Measurements from ENCODE around the gene TAF1. TPM values are rescaled to one million over a fixed set of nuclear protein-coding genes. Genes with fewer than 3 reads are reported as not detected.

The TAF1 gene
- total and polyA plus RNA-seq, 9 of the 15 experiments (the other 6 are each of a cell fraction or from before 2014, with no cell fraction given) = 6.4 to 45.1 (median 38.1) TPM

DNA sequence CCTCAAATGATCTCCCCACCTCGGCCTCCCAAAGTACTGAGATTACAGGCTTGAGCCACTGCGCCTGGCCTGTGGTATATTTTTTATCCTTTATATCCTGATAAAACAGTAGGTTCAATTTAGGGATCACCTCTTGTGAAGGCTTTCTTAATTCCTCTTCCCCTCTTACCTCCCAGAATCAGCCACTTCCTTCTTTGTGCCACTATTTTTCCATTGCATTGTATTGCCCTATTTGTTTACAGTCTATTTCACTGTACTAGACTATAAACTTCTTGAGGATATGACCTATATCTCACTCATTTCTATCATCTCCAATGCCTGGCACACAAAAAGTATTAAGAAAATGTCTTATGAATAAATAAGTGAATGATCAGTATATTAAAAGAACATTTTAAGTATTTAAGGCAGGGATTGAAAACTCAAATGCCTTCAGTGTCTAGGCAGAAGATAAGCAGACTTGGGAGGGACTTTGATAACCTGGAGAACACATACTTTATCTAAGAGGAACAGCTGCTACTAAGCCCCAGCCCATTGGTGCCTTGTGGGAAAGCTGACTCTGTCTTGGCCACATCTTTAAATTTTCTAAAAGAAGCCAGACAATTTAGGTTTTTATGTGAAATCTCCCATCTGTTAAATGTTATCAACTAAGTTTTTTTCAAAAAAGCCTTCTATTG, 84.4 kb downstream of the TAF1 start (continued):
- TF ChIP-seq, protein P1, sequence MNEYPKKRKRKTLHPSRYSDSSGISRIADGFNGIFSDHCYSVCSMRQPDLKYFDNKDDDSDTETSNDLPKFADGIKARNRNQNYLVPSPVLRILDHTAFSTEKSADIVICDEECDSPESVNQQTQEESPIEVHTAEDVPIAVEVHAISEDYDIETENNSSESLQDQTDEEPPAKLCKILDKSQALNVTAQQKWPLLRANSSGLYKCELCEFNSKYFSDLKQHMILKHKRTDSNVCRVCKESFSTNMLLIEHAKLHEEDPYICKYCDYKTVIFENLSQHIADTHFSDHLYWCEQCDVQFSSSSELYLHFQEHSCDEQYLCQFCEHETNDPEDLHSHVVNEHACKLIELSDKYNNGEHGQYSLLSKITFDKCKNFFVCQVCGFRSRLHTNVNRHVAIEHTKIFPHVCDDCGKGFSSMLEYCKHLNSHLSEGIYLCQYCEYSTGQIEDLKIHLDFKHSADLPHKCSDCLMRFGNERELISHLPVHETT (CRISPR knock-in tag; conservative IDR thresholded peaks at IDR 0.05 in 1 of 2, IDR thresholded peaks at IDR 0.05 in 1 of 2) = peak in 1 of 2 experiments; percentile 50; a peak in 1 of 4 replicates
- no peak for TF ChIP-seq TFAM (CRISPR knock-in tag; conservative IDR thresholded peaks at IDR 0.05)
- TF ChIP-seq ZNF239 (CRISPR knock-in tag; IDR thresholded peaks at IDR 0.05) = no peak
- TF ChIP-seq FOSL1 (tag; conservative IDR thresholded peaks at IDR 0.05) = peak; percentile 57
- TF ChIP-seq CREBBP (IDR thresholded peaks at IDR 0.05; ENCODE audit: low read depth, low read length) = no peak
- no peak for TF ChIP-seq BMI1 (IDR thresholded peaks at IDR 0.05; ENCODE audit: low read length)
- no peak for TF ChIP-seq NRF1 (conservative IDR thresholded peaks at IDR 0.05 in 1 of 2, IDR thresholded peaks at IDR 0.05 in 1 of 2)
- TF ChIP-seq, protein P2, sequence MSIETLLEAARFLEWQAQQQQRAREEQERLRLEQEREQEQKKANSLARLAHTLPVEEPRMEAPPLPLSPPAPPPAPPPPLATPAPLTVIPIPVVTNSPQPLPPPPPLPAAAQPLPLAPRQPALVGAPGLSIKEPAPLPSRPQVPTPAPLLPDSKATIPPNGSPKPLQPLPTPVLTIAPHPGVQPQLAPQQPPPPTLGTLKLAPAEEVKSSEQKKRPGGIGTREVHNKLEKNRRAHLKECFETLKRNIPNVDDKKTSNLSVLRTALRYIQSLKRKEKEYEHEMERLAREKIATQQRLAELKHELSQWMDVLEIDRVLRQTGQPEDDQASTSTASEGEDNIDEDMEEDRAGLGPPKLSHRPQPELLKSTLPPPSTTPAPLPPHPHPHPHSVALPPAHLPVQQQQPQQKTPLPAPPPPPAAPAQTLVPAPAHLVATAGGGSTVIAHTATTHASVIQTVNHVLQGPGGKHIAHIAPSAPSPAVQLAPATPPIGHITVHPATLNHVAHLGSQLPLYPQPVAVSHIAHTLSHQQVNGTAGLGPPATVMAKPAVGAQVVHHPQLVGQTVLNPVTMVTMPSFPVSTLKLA (conservative IDR thresholded peaks at IDR 0.05) = peak in 1 of 2 experiments; percentile 35; a peak in 2 of 4 replicates
- no peak for TF ChIP-seq ATF4 (CRISPR knock-in tag; IDR thresholded peaks at IDR 0.05)
- no peak for TF ChIP-seq NFYB (IDR thresholded peaks at IDR 0.05; ENCODE audit: extremely low read depth, insufficient read length)
- TF ChIP-seq, protein P3, sequence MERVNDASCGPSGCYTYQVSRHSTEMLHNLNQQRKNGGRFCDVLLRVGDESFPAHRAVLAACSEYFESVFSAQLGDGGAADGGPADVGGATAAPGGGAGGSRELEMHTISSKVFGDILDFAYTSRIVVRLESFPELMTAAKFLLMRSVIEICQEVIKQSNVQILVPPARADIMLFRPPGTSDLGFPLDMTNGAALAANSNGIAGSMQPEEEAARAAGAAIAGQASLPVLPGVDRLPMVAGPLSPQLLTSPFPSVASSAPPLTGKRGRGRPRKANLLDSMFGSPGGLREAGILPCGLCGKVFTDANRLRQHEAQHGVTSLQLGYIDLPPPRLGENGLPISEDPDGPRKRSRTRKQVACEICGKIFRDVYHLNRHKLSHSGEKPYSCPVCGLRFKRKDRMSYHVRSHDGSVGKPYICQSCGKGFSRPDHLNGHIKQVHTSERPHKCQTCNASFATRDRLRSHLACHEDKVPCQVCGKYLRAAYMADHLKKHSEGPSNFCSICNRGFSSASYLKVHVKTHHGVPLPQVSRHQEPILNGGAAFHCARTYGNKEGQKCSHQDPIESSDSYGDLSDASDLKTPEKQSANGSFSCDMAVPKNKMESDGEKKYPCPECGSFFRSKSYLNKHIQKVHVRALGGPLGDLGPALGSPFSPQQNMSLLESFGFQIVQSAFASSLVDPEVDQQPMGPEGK (CRISPR knock-in tag; IDR thresholded peaks at IDR 0.05; ENCODE audit: borderline replicate concordance) = no peak
- TF ChIP-seq SNIP1 (IDR thresholded peaks at IDR 0.05; ENCODE audit: low read depth) = no peak
- no peak for TF ChIP-seq ZNF212 (CRISPR knock-in tag; IDR thresholded peaks at IDR 0.05)
- TF ChIP-seq IFI16 (CRISPR knock-in tag; IDR thresholded peaks at IDR 0.05) = no peak
- no peak for TF ChIP-seq POLR2G (IDR thresholded peaks at IDR 0.05; ENCODE audit: low read depth, low read length)
- no peak for TF ChIP-seq E2F5 (CRISPR knock-in tag; IDR thresholded peaks at IDR 0.05)
- TF ChIP-seq NUFIP1 (IDR thresholded peaks at IDR 0.05; ENCODE audit: partially characterized antibody) = no peak
- TF ChIP-seq SMAD3 (CRISPR knock-in tag; conservative IDR thresholded peaks at IDR 0.05) = no peak

Measured in K562 (cell line).